HL-60/S4 treated with phorbol 12-myristate 13-acetate at 8.2 ng/mL for 4 days and 3 days (cell line): ENCODE data around the gene RLBP1.

Source experiments
- in situ Hi-C: fragments of 300-500 bp; cut with MboI; formaldehyde crosslinking; loops from 2 replicates; pipeline ENCODE4 v1.15.0; 2022; ENCODE audit warnings: low sequenced_read_pairs

Gene RLBP1

DNA sequence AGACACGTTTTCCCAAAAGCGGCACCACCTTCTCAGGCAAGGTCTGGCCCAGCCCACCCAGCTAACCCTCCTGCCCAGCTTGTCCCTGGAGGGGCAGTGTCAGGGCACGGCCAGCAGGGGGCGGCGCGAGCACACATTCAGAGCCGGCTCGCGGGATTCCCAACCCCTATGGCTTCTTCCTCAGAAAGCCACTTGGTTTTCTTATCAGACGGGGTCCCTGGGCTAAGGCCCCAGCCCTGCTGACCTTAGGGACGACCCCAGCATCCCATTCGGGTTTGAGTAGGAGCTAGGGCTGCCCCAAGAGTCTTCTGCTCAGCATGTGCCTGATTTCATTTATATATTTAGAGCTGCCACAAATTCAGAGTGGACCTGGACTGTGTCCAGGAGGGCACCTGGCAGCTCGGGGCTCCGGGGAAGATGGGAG is 14.5 kb downstream of the RLBP1 start:
- in situ Hi-C loops: no loop called here

DNA sequence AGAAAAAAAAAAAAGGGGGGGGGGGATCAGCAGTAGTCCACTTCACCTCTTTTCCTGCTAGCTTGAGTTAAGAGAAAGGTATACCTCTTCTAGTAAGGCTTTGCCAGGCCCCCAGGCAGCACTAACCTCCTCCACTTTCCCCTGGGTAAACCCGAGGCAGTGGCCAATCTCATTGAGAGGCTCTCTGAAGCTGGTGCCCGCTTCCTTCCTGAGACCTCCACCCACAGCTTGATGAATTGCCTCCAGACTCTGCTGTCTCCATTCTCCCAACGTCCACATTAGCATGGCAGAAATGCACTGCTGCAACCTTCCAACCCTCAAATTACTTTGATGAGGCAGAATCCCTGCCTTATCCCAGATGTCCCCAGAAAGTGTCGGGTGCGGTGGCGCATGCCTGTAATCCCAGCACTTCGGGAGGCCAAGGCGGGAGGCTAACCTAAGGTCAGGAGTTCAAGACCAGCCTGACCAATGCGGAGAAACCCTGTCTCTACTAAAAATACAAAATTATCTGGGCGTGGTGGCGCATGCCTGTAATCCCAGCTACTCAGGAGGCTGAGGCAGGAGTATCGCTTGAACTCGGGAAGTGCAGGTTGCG is 15.3 kb downstream of the RLBP1 start:
- in situ Hi-C loops: no loop called here

DNA sequence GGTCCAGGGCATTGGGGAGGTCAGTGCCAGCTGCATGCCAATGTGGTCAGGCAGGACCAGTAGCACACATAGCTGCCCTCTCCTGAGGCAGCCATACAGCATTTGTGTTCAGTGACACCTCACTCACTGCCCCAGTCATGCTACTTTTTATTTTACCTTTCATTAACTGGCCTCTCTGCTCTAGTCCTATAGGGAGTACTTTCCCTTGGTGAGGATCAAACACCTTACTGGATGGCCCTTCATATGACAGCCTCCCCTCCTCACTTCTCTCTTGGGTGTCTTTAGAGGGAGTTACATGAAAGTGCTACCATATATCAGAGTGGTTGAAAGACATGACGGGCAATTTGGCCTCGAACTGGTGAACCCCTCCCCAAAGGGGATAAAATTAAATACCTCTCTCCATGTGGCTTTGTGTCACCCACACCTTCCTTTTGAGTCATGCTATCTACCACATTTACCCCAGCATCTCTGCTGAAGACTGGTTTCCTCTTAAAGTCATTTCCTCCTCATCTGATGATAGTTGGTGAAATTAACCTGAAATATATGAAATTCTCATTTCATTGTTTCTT is 17.6 kb downstream of the RLBP1 start:
- in situ Hi-C loops: no loop called here

DNA sequence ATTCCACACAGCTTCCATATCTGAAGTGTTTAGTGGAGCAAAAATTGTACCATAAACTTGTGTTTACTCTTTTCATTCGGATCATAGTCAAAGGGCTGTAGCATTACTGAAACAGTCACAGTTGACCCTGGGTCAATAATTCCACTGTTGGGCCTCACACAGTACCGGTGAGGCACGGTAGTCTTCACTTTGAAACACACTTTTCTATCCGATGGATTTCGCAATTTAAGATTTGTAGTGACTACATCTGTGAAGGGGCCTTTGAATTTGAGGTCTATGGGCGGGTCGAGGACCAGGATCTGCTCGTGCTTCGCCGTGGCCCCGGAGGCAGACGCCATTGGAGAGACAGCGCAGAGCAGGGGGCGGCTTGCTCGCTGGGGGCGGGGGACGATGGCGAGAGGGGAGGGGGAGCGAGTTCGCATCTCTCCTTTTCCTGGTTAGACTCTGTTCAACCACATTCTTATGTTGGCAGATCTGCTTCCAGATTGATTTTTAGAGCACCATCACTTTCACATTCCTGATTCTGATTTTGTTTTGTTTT is 19.8 kb downstream of the RLBP1 start:
- in situ Hi-C loops: no loop called here

GRCh38 chr15:89200182-89200581 is 21.2 kb downstream of the RLBP1 start:
- in situ Hi-C loops: no loop called here

GRCh38 chr15:89199746-89200145 is 21.6 kb downstream of the RLBP1 start:
- in situ Hi-C loops: loop anchor here (25.0 kb wide), 1 partner anchor 287 kb away; the partner anchor contains the start of gene MFGE8

DNA sequence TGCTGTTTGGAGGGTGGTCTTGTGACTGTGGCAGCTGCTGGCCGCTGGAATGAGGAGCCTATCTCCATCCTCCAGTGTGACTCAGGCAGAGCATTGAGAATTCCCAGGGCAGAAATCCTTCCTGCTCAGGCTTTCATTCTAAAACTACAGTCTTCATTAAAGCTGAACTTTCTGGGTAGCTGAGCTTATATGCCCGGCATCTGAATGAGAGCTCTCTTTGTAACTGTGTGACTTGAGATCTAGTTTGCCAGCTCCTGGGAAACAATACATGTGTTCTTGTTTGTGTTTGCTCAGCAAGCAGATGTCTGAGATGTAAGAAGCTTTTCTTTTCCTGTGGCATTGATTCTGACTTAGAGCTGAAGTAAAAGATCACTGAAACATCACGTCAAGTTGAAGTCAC is 22.4 kb downstream of the RLBP1 start:
- in situ Hi-C loops: loop anchor here (25.0 kb wide), 1 partner anchor 287 kb away; the partner anchor contains the start of gene MFGE8

DNA sequence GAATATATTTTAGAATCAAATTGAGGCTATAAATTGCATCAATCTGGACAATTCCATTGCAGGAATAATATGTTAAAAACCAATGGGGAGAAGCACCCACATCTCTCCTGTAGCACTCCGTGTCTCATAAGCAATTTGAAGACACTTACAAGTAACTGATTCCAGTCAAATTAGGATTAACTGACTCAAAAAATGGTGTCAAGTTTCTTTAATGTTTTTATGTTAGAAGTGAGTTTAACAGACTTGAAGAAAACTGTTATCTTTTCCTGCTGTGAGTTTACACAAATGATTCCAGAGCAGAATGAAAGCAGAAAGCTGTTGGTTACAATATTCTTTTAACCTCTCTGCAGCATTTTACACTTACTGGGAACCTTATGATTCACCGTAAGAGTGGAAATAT is 23.2 kb downstream of the RLBP1 start:
- in situ Hi-C loops: loop anchor here (25.0 kb wide), 1 partner anchor 286 kb away; the partner anchor contains the start of gene MFGE8

- in situ Hi-C loops: loop anchor here (25.0 kb wide), 1 partner anchor 285 kb away; the partner anchor contains the start of gene MFGE8
These were observed 23.8 kb downstream of the RLBP1 start for GRCh38 chr15:89197503-89197971.

- in situ Hi-C loops: loop anchor here (25.0 kb wide), 1 partner anchor 285 kb away; the partner anchor contains the start of gene MFGE8
These were observed 24.4 kb downstream of the RLBP1 start for GRCh38 chr15:89196994-89197393.

- in situ Hi-C loops: loop anchor here (25.0 kb wide), 1 partner anchor 284 kb away; the partner anchor contains the start of gene MFGE8
These were observed 25.1 kb downstream of the RLBP1 start for GRCh38 chr15:89196241-89196640.

DNA sequence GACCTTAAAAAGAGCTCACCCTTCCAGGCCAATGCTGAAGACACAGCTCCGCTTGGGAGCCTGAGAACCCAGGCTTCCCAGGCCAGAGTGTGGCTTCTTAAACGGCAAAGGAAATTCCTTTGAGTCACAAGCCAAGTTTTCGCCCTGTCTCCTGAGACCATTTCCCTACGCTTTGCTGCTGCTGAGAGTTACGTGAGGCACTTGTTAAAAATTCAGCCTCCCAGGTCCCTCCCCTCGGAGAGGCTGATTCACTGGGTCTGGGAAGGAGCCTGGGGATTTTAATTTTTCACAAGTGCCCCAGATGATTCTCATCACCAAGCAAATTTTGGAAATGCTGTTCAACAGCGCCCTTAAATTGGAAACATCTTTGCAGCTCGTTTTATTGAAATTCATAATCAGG is 25.5 kb downstream of the RLBP1 start:
- in situ Hi-C loops: loop anchor here (25.0 kb wide), 1 partner anchor 284 kb away; the partner anchor contains the start of gene MFGE8

- in situ Hi-C loops: loop anchor here (25.0 kb wide), 1 partner anchor 282 kb away; the partner anchor contains the start of gene MFGE8
These were observed 26.8 kb downstream of the RLBP1 start for GRCh38 chr15:89194608-89195007.

DNA sequence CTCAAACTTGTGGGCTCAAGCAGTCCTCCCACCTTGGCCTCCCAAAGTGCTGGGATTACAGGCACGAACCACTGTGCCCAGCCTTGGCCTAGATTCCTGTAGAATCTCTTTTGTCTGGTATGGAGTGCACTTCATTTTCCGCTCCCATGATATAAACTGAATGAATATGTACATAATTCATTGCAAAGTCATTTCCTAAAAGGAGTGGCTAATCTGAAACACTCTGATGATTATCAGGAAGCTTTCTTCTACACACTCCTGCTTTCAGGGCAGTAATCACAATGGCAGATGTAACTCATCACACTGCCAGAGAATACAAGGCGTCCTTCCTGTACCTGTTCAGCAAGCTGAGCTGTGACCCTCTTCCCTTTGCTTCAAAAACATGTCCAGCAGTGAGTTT is 28.6 kb downstream of the RLBP1 start:
- in situ Hi-C loops: loop anchor here (25.0 kb wide), 1 partner anchor 280 kb away; the partner anchor contains the start of gene MFGE8

DNA sequence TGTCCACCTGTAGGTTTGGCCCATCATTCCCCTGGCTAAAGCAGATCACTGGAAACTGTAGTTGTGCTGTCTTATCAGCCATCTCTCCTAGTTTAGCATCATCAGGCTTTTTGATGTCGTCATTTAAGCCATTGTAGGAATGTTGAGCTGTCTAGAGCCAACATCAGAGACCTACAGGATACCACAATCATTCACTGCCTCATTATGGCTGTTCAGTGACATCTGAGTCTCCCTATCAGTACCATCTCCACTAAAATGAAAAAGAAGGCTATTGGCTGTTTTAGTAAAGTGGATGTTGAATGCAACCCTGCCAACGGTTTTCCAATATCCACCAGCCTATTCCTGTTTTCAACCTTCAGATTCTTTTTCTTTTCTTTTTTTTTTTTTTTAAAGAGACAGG is 29.2 kb downstream of the RLBP1 start:
- in situ Hi-C loops: loop anchor here (25.0 kb wide), 1 partner anchor 280 kb away; the partner anchor contains the start of gene MFGE8

GRCh38 chr15:89187986-89188514 is 33.3 kb downstream of the RLBP1 start:
- in situ Hi-C loops: loop anchor here (25.0 kb wide), 1 partner anchor 276 kb away; the partner anchor contains the start of gene MFGE8

DNA sequence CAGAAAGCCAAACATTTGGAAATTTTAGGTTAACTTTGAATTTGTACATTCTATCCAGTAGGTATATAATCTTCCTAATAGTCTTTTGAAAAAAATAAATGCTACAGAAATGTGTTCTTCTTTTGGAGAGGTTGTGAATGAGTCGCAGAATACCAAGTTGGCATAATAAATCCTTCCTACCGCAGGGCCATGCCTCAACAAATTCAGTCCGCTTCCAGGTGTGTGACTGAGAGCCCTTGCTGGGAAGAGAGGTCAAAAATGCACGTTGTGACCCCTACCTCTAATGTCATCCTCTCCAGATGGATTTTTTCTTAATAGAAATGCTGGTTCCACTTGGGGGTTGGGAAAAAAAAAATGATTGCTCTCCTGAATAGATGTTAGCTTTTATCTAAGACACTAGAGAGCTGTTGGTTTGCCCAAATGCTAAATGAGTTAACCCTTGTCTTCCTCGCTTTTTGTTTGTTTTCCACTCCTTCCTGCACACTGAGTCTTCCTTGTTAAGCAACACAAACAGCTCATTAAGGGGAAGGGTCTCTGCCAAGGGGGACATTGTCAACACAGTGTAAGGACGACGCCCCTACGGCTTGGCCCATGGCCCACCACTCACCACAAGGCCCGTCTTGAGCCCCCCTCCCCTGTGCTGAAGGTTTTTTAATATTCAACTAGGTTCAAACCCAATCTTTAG is 33.9 kb downstream of the RLBP1 start:
- in situ Hi-C loops: loop anchor here (25.0 kb wide), 1 partner anchor 275 kb away; the partner anchor contains the start of gene MFGE8

DNA sequence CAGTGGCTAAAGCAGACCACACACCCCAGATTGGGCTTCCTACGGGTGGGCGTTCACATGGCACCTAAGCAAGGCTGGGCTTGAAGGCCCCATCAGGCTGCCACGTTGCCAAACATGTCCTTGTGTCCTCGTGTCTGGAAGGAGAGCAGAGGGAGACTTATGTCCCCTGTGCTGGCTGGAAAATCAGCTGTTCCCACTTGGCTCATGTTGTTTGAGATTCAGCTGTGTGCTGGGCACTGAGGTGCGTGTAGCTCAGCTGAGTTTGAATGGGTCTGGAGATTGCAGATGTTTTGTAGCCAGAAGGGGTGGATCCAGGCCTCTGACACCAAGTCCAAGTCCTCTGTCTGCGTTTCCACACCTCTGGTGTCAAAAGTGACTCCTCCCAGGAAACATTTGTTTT is 34.6 kb downstream of the RLBP1 start:
- in situ Hi-C loops: loop anchor here (25.0 kb wide), 1 partner anchor 275 kb away; the partner anchor contains the start of gene MFGE8

GRCh38 chr15:89184886-89185526 is 36.4 kb downstream of the RLBP1 start:
- in situ Hi-C loops: loop anchor here (25.0 kb wide), 1 partner anchor 273 kb away; the partner anchor contains the start of gene MFGE8

DNA sequence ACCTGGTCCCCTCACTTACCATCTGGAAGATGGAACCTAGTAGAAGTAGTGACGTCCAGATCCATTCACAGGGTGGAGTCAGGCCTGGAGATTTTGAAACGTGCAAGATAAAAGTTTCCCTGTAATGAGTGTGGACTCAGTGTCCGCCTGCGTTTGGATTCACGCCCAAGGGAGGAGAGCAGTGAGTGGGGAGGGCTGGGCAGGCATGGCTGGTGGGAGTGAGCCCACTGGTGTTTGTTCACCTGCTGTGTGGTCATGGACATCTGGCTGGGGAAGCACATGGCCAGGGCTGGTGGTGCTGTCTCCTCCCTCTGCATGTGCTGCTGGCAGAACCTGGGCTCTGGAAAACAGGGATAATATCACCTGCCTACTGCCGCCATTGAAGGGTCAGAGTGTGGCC is 37.0 kb downstream of the RLBP1 start:
- in situ Hi-C loops: loop anchor here (25.0 kb wide), 1 partner anchor 272 kb away; the partner anchor contains the start of gene MFGE8
